Epithelial cell of prostate (primary cell): ENCODE measurements around the gene CDH15.
"Not testable (repeated sequence)": the region's sequence is repeated elsewhere in the genome, so short reads cannot be mapped to it uniquely, and the experiment has no call there.

Experiments
- DNase-seq: peaks from one replicate; pipeline ENCODE4 v3.0.0-alpha.2; 2011; ENCODE audit warnings: low read depth, low spot score
- H3K27ac ChIP-seq: fragments of 450-650 bp; 2 replicates; pipeline ENCODE4 v1.5.1; 2017; ENCODE audit warnings: mild to moderate bottlenecking

Gene CDH15

DNA sequence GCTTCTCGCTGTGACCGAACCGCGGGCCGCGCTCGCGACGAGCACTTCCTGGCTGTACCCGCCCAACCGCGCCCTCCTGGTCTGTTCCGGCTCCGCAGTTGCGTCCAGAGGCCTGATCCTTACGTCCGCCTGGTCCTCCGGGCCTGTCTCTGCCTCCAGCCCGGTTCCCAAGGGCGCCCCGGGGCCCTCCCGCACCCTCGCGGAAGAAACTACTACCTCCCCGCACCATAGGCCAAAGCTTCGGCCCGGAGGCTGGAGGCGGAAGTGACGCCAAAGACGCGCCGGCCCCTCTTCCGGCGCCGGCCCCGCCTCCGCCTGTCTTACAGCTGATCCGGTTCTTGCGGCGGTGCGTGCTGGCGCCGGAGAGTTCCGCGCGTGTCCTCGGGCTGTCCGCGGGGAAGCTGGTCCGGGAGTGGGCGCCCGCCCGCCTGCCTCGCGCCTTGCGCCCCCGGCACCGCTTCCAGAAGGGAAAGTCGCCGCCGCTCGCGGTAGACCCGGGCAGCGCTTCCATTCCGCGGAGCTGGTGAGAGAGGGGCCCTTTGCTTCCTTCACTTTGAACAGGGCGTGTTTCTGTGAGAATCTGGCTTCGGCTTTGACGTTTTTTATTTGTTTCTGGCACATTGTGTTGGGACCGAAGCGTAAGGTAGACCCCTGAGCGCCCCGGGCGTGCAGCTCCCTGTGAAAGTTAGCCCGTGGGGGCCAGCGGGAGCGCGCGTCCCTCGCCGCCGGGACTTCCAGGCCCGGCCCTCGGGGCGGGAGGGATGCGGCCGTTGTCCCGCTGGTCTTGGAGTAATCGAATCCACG lies 46.0 kb downstream of the CDH15 start, which contains the start of gene ZNF778:
Gene ZNF778, plus strand, starts transcription at position 316 of the 804 bp plus-strand sequence. CDS start 3,425 bp downstream, outside the sequence.
- peak within 1 kb of the TSS; percentile 87 for H3K27ac ChIP-seq
- DNase-seq = peak; percentile 40

DNA sequence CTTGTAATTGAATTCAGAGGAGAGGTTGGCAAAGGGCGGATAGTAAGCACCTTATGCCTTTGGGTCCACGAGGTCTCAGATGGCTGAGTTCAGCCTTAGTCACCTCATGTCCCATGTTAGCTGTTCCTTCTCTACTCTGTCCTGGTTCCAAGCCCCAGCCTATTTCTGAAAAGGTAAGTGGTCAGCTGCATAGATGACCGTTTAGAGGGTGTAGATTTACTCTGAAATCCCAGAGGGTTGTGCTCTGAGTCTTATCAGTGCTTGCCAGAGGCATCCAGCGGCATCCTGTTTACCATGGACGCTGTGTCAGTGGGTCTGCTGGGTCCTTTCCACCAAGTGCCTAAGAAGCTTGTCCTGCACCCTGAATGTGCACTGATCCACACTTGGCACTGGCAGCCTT lies 47.8 kb downstream of the CDH15 start:
- H3K27ac ChIP-seq = no peak overlapping the region
- DNase-seq = no peak

DNA sequence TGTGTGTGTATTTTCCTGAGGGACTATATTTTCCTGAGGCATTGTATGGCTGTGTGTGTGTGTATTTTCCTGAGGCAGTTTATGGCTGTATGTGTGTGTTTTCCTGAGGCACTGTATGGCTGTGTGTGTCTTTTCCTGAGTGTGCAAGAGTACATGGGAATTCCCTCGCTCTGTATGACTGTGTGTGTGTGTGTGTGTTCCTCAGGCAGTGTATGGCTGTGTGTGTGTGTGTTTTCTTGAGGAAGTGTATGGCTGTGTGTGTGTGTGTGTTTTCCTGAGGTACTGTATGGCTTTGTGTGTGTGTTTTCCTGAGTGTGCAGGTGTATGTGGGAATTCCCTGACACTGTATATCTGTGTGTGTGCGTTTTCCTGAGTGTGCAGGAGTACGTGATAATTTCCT lies 50.1 kb downstream of the CDH15 start:
- no peak overlapping the region for H3K27ac ChIP-seq
- no peak for DNase-seq

DNA sequence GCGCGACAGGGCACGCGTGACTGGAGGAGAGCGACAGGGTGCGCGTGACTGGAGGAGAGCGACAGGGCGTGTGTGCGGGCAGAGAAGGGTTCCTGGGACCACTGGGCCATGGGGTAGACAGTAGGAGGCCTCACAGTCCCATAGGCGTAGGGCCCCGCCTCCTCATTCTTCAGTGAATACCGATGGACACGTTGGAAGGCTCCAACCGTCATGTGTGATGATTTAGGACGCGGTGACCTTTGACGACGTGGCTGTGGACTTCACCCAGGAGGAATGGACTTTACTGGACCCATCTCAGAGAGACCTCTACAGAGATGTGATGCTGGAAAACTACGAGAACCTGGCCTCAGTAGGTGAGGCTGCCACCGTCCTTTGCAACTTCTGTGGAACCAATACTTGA lies 51.4 kb downstream of the CDH15 start:
- DNase-seq = no peak
- no peak overlapping the region for H3K27ac ChIP-seq

DNA sequence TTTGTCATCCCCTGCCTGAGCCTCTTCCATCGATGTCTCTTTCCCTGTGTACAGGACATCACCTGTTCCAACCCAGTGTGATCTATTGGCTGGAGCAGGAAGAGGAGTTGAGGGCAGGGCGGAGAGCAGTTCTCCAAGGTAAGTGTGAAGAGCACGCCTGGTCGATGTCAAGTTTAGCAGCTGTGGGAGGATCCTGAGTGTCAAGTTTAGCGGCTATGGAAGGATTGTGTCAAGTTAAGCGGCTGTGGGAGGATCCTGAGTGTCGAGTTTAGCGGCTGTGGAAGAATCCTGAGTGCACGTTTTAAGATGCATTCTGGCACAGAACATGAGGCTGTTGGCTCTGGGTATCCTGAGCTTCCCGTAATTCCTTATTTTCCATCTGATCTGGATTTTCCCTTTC lies 53.1 kb downstream of the CDH15 start:
- no peak overlapping the region for H3K27ac ChIP-seq
- DNase-seq = no peak

DNA sequence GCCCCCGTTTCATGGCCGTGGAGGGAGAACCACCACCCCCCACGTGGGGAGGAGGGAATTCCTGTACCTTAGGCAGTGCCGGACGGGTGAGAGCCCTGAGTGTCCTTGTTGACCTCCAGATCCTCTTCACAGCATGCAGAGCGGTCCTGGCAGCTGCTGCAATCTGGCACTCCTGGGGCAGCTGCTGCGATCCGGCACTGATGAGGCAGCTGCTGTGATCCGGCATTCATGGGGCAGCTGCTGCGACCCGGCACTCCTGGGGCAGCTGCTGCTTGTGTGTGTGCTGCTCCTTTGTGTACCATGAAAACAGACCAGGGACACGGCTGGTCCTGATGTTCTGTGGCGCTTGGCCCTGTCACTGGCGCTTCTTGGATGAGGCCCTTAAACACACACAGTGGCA lies 58.7 kb downstream of the CDH15 start:
- no peak overlapping the region for H3K27ac ChIP-seq
- DNase-seq = no peak

DNA sequence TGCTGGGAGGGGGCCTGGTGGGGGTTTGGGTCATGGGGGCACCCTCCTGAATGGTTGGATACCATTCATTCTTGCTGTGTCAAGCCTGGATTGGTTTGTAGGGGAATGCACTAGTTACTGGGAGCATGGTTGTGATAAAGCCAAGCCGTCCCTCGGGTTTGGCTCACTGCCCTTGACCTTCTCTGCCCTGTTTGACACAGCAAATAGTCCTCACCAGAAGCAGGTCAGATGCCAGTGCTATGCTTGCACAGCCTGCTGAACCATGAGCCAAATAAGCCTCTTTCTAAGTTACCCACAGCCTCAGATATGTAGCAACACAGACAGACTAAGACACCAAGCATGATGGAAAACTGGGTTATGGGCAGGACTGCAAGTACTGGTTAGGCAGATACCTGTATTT lies 60.6 kb downstream of the CDH15 start:
- DNase-seq = no peak
- H3K27ac ChIP-seq = no peak overlapping the region

DNA sequence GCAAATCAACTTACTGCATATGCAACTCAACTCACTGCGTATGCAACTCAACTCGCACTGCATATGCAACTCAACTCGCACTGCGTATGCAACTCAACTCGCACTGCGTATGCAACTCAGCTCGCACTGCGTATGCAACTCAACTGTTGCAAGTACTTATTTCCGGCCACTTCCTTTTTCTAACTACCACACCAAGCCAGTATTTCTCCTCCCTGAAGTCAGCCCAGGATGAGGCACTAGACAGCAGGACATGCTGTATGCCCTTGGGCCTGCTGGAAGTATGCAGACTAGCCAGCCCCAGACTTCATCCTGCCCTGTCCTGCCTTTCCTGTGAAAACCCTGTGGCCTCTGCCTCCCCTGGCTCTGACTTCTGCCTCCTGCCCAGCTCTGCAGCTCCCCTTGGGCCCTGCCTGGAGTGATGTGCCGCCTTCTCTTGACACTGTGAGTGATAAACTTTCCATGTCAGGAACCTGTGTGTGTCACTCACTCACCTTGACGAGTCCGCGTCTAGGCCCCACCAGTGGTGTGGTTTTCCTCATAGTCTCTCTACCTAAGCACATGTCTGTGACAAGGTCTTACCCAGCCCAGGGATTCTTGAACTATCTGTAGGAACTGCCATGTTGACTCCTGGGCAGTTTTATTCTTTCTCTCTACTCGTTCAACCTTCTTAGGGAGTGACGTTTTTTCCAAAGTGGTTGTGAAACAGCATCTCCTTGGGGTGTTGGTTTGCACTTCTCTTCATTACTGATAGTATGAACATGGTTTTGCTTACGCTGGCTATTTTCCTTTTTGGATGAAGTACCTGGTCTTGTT lies 62.3 kb downstream of the CDH15 start:
- H3K27ac ChIP-seq = no peak overlapping the region
- no peak for DNase-seq

DNA sequence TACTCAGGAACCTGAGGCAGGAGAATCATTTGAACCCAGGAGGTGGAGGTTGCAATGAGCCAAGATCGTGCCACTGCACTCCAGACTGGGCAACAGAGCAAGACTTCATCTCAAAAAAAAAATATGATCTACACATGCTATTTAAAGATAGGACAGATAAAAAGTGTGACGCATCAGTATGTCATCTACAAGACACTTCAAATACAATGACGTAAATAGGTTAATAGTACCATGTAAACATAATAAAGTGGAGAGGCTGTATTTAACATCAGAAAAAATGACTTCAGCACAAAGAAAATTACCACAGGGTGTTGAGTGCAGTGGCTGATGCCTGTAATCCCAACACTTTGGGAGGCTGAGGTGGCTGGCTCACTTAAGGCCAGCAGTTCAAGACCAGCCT lies 66.2 kb downstream of the CDH15 start:
- no peak for DNase-seq
- no peak overlapping the region for H3K27ac ChIP-seq

DNA sequence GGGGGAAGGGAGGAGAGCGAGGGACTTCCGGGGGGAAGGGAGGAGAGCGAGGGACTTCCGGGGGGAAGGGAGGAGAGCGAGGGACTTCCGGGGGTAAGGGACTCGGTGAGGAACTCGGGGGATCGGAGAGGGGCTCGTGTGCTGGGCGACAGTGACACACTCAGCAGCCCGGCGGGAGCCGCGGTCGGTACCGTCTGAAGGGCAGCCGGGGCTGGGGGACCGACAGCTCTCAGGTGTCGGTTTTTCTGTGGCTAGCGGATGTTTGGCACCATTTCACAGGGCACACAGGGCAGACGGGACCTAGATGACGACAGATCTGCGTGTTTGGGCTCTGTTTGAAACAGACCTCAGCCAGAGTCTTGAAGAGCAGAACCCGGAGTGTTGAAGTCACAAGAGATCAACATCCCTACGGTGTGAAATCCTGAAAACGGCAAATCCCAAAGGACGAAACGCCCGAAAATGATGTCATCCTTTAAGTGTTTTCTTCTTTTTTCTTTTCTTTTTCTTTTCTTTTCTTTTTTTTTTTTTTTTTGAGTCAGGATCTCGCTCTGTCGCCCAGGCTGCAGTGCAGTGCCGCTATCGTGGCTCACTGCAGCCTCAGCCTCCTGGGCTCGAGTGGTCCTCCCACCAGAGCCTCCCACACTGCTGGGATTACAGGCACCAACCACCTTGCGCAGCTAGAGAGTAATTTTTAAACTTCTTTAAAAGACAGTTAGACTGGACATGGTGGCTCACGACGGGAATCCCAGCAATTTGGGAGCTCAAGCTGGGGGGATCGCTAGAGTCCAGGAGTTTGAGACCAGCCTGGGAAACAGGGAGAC lies 69.8 kb downstream of the CDH15 start:
- peak; percentile 10 for DNase-seq

DNA sequence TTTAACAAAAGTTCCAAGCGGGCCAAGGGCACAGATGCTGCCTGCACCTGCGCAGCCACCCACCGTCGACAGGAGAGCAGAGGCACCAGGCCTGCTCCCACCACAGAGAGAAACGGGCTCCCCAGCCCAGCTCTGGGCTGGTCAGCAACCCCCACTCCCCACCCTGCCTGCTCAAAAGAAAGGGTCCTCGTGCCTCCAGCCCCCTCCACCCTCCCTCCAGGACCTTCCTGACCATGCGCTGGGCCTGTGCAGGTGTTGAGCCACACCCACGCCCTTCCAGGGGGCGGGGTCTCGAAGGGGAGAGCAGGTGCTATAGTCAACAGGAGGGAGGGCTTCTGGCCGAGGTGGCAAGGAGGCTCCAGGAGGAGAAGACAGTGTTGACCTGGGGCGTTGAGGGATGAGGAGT lies 71.2 kb downstream of the CDH15 start:
- DNase-seq = no peak

More for the DNA sequence above, 69.8 kb downstream of the CDH15 start:
- H3K27ac ChIP-seq = peak overlapping the region; percentile 81

DNA sequence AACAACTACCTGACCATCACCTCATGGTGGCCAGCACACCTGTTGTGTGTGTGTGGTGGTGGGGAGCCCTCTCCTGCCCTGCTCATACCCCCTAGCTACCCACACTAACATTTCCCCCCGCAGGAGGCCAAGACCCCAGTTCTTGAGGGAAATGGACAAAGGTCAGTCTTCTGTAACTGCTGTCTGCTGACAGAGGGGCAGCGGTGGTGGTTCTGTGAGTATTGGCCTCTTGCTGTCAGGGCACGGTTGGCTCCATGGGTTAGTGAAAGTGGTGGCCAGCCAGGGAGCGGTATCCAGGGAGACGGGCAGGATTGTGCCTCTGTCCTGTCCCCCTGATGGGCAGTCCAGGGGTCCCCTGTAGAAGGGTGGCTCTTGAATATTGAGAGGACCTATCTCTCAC lies 72.1 kb downstream of the CDH15 start:
- no peak for DNase-seq
- H3K27ac ChIP-seq = no peak overlapping the region

More for the DNA sequence above, 71.2 kb downstream of the CDH15 start:
- H3K27ac ChIP-seq = no peak overlapping the region

DNA sequence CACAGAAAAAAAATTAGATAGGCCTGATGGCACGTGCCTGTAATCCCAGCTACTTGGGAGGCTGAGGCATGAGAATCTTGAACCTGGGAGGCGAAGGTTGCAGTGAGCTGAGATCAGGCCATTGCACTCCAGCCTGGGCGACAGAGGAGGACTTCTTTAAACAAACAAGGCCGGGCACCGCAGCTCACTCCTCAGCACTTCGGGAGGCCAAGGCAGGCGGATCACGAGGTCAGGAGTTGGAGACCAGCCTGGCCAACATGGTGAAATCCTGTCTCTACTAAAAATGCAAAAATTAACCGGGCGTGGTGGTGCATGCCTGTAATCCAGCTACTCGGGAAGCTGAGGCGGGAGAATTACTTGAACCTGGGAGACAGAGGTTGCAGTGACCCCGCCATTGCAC lies 72.7 kb downstream of the CDH15 start:
- not testable (repeated sequence) for DNase-seq, H3K27ac ChIP-seq

DNA sequence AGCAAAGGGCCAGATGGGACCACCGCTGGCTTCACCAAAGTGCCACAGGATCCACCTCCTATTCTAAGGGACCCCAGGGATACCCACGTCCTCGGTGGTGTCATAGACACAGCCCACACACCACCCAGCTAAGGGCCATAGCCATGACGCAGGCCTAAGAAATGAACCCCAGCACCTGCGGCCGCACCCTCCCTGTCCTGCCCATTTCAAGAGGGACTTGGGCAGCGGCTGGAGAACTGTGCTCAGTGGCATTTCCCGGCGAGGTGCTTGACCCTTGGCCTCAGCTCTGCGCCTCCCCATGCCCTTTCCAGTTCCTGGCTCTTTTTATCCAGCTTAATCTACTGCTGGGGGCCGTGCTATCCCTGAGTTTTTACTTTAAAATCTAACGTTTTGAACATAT lies 73.2 kb downstream of the CDH15 start:
- no peak overlapping the region for H3K27ac ChIP-seq
- no peak for DNase-seq
